PC-9 (cell line): ENCODE data around the gene LRIG2.

Experiments
- EZH2 ChIP-seq: fragments of 200-600 bp; sonication (generic); IDR thresholded peaks from 2 replicates; pipeline ENCODE4 v1.8.0; 2017; ENCODE audit warnings: antibody characterized with exemption, low read depth
- TF ChIP-seq, protein P1 (sequence below): fragments of 200-600 bp; sonication (generic); conservative IDR thresholded peaks from 2 replicates; pipeline ENCODE4 v1.6.1; 2017; ENCODE audit warnings: mixed run types, antibody characterized with exemption, mild to moderate bottlenecking, moderate library complexity

DNA sequence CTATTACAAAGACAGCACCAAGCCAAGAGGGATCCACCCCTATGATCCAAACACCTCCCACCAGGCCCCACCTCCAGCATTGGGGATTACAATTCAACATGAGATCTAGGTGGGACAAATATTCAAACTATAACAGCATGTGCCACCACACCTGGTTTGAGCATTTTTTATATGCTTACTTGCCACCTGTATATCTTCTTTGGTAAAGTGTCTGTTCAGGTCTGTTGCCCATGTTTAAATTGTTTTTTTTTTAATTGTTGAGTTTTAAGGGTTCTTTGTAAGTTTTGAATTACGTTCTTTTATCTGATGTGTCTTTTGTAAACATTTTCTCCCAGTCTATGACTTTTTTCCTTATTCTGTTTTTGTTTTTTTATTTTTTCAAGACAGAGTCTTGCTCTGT, 83.4 kb downstream of the LRIG2 start:
- TF ChIP-seq, protein P1, sequence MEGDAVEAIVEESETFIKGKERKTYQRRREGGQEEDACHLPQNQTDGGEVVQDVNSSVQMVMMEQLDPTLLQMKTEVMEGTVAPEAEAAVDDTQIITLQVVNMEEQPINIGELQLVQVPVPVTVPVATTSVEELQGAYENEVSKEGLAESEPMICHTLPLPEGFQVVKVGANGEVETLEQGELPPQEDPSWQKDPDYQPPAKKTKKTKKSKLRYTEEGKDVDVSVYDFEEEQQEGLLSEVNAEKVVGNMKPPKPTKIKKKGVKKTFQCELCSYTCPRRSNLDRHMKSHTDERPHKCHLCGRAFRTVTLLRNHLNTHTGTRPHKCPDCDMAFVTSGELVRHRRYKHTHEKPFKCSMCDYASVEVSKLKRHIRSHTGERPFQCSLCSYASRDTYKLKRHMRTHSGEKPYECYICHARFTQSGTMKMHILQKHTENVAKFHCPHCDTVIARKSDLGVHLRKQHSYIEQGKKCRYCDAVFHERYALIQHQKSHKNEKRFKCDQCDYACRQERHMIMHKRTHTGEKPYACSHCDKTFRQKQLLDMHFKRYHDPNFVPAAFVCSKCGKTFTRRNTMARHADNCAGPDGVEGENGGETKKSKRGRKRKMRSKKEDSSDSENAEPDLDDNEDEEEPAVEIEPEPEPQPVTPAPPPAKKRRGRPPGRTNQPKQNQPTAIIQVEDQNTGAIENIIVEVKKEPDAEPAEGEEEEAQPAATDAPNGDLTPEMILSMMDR = no peak
- TF ChIP-seq EZH2 = no peak
